Measurements from ENCODE around the gene RTN4RL1.

Gene RTN4RL1

GRCh38 chr17:1948517-1948825, 76.7 kb downstream of the RTN4RL1 start:
- no peak for DNase-seq (ENCODE audit: low read depth)

- no peak for DNase-seq (ENCODE audit: low read depth)
Observed at GRCh38 chr17:1947743-1948516, 77.2 kb downstream of the RTN4RL1 start.

GRCh38 chr17:1947229-1947742, 77.8 kb downstream of the RTN4RL1 start:
- no peak for DNase-seq (ENCODE audit: low read depth)

GRCh38 chr17:1946021-1946932, 78.9 kb downstream of the RTN4RL1 start:
- no peak for DNase-seq (ENCODE audit: low read depth)

GRCh38 chr17:1945621-1946020, 79.5 kb downstream of the RTN4RL1 start:
- DNase-seq (ENCODE audit: low read depth) = no peak

- no peak for DNase-seq (ENCODE audit: low read depth)
Observed at GRCh38 chr17:1943436-1943831, 81.7 kb downstream of the RTN4RL1 start.

- DNase-seq (ENCODE audit: low read depth) = no peak
Observed at GRCh38 chr17:1942666-1943435, 82.3 kb downstream of the RTN4RL1 start.

- no peak for DNase-seq (ENCODE audit: low read depth)
Observed at GRCh38 chr17:1942066-1942365, 83.1 kb downstream of the RTN4RL1 start.

- DNase-seq (ENCODE audit: low read depth) = no peak
Observed at GRCh38 chr17:1941272-1942065, 83.7 kb downstream of the RTN4RL1 start.

GRCh38 chr17:1940810-1941185, 84.3 kb downstream of the RTN4RL1 start:
- DNase-seq (ENCODE audit: low read depth) = no peak

GRCh38 chr17:1939981-1940809, 84.9 kb downstream of the RTN4RL1 start:
- DNase-seq (ENCODE audit: low read depth) = no peak

GRCh38 chr17:1937461-1937860, 87.7 kb downstream of the RTN4RL1 start:
- no peak for DNase-seq (ENCODE audit: low read depth)

GRCh38 chr17:1936766-1937165, 88.4 kb downstream of the RTN4RL1 start:
- DNase-seq (ENCODE audit: low read depth) = no peak

GRCh38 chr17:1934901-1935300, 90.2 kb downstream of the RTN4RL1 start:
- DNase-seq (ENCODE audit: low read depth) = no peak

GRCh38 chr17:1933875-1934715, 91.0 kb downstream of the RTN4RL1 start:
- no peak for DNase-seq (ENCODE audit: low read depth)

- no peak for DNase-seq (ENCODE audit: low read depth)
Observed at GRCh38 chr17:1931844-1932579, 93.1 kb downstream of the RTN4RL1 start.

- DNase-seq (ENCODE audit: low read depth) = no peak
Observed at GRCh38 chr17:1930337-1930645, 94.8 kb downstream of the RTN4RL1 start.

GRCh38 chr17:1928976-1929375, 96.2 kb downstream of the RTN4RL1 start:
- DNase-seq (ENCODE audit: low read depth) = no peak

GRCh38 chr17:1920948-1921351, 104.2 kb downstream of the RTN4RL1 start:
- DNase-seq (ENCODE audit: low read depth) = no peak
